Measurements from ENCODE around the gene HAAO. TPM values are rescaled to one million over a fixed set of nuclear protein-coding genes. Genes with fewer than 3 reads are reported as not detected.

HAAO gene
- total RNA-seq, 1 donor from 2014 or later = 2.3 TPM

DNA sequence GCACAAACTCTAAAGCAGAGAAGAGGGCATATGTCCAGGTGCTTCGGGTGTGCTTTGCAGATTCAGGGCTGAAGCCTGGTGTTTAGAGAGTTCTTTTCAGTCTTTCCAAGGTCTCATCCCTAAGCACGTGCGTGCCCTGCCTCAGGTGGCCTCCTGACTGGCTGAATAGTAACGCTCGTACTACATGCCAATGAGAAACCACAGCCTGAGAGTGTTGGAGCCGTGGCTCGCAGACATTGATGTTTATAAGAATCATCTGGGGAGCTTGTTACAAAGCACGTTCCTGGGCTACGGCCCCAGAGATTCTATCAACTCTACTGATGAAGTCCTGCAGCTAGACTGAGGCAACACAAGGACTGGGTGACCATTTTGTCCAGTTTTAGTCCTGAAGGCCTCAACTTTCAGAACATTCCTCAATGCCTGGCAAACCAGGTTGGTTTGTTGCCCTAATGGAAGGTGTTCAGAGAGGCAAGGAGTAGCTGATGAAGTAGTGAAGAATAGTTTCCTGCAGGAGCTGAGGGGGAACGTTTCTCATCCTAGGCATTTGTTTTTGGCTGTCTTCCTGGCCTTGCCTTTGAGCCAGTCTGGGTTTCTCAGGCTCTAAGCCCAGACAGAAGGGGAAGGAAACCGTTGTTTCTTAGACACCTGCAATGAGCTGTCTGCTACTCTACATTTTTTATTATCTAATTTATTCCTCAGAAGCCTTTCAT, 31.5 kb upstream of the HAAO start:
- intact Hi-C loops (cut with DNase I) = loop anchor here (10.0 kb wide), 1 partner anchor 661 kb away; no protein-coding TSS in a partner anchor
- ATAC-seq (ENCODE audit: poor library complexity) = no peak
- DNase-seq = no peak

GRCh38 chr2:42819160-42819559, 26.8 kb upstream of the HAAO start:
- ATAC-seq (ENCODE audit: poor library complexity) (no peak), DNase-seq (no peak)
- intact Hi-C loops (cut with DNase I) = no loop called here

- ATAC-seq (ENCODE audit: poor library complexity) (no peak), DNase-seq (no peak)
- intact Hi-C loops (cut with DNase I) = no loop called here
Observed at GRCh38 chr2:42815726-42816125, 23.3 kb upstream of the HAAO start.

DNA sequence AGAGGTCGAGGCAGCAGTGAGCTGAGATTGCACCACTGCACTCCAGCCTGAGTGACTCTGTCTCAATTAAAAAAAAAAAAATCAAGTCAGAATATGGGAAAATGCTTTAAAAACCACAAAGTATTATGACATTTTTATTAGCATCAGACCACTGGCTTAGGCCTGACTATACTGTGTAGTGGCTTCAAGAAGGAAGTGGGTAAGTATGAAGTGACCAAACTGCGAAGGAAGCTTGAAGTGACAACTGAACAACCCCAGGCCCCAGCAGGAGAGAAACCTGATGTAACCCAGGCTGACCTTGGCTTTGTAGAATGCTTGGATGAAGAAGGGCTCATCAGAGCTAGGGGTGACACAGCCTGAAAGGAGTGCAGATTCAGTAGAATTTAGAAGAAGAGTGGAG, 21.4 kb upstream of the HAAO start:
- ATAC-seq (ENCODE audit: poor library complexity) = no peak
- no peak for DNase-seq
- intact Hi-C loops (cut with DNase I) = no loop called here

- DNase-seq (no peak), ATAC-seq (ENCODE audit: poor library complexity) (no peak)
- intact Hi-C loops (cut with DNase I) = no loop called here
Observed at GRCh38 chr2:42812899-42813479, 20.6 kb upstream of the HAAO start.

GRCh38 chr2:42810971-42811811, 18.8 kb upstream of the HAAO start:
- peak; percentile 29 for ATAC-seq (ENCODE audit: poor library complexity)
- DNase-seq = peak; percentile 65
- intact Hi-C loops (cut with DNase I) = no loop called here

DNA sequence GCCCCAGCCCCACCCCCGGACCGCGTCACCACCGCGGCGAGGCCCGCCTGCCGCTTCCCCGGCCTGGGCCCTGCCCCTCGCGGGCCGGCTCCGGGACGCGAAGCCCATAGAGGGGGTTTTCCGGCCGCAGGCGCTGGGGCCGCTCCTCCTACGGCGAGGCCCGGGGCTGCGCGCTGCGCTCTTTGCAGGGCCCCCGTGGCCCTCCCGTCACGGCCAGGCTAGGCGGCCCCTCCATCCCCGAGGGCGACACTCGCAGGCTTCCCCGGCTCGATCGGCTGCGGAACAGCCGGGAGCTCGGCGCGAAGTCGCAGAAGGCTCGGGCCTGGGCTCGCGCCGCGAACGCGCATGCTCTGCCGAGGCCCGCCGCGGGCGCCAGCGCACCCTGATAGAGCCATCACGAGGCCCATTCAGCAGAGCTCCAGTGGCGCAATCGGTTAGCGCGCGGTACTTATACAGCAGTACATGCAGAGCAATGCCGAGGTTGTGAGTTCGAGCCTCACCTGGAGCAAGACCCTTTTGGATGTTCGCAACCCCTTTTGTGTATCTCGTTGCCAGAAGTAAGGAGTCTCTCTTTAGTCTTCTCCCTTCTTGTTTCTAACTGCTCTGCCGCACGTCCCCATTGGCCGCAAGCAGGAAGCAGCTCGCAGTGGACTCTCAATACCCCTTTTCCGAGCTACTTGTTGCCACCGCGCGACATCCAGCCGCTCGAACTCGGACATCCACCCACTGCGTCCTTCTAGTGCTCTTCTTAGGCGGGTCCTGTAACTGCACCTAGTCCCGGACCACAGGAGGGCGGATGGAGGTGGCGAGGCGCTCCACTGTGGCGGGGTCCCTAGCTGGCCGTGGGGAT, 18.0 kb upstream of the HAAO start:
- DNase-seq (peak; percentile 96), ATAC-seq (ENCODE audit: poor library complexity) (peak; percentile 91)
- intact Hi-C loops (cut with DNase I) = no loop called here

- DNase-seq (peak; percentile 93), ATAC-seq (ENCODE audit: poor library complexity) (peak; percentile 66)
- intact Hi-C loops (cut with DNase I) = no loop called here
Observed at GRCh38 chr2:42809819-42810120, 17.4 kb upstream of the HAAO start.

DNA sequence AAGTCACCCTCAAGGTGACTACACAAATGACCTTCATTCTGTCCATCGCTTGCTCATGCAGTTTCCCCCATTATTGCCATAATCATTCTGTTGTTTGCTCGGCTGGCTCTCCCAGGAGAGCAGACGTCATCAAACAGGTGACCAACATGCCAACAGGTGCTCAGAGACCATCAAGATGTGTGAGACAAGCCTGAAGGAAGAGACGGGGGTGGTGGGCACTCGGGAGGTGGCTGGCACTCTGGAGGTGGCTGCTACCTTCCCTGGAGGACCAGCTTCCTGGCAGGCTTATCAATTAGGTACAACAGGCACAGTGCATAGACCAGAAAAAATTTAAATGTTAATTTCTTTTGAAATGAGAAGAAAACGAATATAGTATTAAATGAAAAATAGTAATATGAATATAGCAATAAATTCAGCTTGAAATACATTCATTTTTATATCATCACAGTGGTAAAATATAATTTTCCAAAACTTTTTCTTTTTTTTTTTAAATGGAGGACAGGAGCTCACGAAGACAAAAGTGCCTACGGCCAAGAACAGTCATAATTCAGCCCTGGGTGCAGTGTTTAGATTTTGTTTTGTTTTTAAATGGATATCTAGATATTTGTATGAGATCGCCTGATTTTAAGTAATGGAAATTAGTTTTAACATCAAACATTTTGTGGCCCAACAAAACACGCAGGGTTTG, 16.9 kb upstream of the HAAO start:
- ATAC-seq (ENCODE audit: poor library complexity) = no peak
- no peak for DNase-seq

DNA sequence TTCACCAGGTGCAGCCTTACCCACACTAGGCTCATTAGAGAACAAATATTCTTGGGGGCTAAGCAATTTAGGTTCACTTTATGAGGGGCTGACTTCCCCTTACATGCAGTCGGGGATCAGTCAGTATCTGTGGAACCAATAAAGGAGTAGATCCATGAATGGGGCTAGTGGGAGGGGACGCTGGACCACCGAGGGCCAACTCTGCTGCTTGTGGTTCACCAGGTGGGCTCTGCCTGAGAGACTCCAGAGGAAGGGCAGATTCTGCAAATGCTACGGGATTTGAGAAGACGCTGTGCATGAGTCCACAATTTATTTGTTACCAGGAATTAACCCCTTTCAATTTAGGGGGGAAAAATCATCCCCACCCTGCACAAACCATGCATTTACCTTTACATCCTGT, 15.9 kb upstream of the HAAO start:
- DNase-seq = no peak
- intact Hi-C loops (cut with DNase I) = no loop called here
- ATAC-seq (ENCODE audit: poor library complexity) = no peak

More for the DNA sequence above, 16.9 kb upstream of the HAAO start:
- intact Hi-C loops (cut with DNase I) = no loop called here

GRCh38 chr2:42806786-42807185, 14.4 kb upstream of the HAAO start:
- DNase-seq (no peak), ATAC-seq (ENCODE audit: poor library complexity) (no peak)
- intact Hi-C loops (cut with DNase I) = no loop called here

GRCh38 chr2:42804891-42805290, 12.5 kb upstream of the HAAO start:
- intact Hi-C loops (cut with DNase I) = no loop called here
- DNase-seq (no peak), ATAC-seq (ENCODE audit: poor library complexity) (no peak)

DNA sequence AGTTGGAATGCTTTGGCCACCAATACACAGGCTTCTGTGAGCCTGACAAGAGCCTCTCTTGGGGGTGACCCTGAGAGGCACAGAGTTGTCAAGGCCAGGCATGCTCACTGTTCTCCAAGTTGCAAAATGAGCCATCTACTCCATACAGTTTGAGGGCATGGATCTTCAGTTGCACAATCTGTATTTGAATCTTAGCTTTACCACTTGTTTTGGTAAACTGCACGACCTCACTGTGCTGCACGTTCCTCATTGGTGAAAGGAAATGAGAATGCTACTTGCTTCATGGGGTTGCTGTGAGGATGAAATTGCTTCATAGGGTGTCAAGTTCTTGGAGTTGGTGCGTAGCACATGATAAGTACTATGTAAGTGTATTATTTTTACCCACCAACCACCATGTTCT, 12.0 kb upstream of the HAAO start:
- no peak for DNase-seq
- ATAC-seq (ENCODE audit: poor library complexity) = no peak
- intact Hi-C loops (cut with DNase I) = no loop called here

DNA sequence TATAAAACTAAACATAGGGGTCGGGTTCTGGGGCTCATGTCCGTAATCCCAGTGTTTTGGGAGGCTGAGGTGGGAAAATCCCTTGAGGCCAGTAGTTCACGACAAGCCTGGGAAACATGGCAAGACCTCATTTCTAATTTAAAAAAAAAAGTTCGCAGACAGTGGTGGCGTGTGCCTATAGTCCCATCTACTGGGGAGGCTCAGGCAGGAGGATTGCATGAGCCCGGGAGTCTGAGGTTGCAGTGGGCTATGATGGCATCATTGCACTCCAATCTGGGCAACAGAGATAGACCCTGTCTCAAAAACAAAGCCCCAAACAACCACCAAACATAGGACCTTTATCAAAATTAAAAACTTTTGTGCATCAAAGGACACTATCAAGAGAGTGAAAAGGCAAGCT, 9.8 kb upstream of the HAAO start:
- no peak for ATAC-seq (ENCODE audit: poor library complexity)
- intact Hi-C loops (cut with DNase I) = no loop called here

DNA sequence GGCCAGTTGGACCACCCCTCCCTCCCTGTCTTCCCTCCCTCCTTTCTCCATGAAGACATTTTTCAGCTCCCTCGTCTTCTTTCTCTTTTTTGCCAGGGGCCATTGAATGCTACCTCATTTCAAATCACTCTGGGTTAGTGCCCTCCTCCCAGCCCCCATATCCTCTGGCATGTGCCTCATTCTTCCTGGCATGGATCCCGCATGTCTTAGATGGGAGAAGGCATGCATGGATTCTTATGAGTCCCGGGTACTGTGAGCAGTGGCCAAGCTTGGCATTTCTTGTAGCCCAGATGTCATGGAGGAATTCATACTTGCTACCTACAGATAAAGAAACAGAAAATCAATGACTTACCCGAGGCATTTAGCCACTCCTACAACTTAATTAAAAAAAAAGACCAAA, 9.0 kb upstream of the HAAO start:
- no peak for DNase-seq
- intact Hi-C loops (cut with DNase I) = no loop called here
- no peak for ATAC-seq (ENCODE audit: poor library complexity)

More for the DNA sequence above, 9.8 kb upstream of the HAAO start:
- DNase-seq = no peak

DNA sequence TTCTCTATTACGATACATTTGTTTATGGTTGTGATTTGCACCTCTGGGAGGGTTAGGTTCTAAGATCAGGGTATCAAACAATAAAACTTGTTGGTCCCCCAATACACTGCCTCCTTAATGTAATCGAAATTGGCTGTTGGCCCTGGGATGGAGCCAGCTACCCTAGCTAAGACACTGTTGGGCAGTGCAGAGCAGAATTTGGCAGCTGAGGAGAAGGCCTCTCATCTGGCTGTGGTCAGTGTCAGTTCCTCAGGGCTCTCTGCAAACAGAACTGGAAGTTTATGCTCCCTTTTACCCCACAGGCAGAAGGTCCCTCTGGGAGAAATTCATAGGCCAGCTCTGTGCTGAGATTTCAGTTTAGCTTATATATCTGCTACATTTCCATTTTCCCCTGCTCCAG, 8.6 kb upstream of the HAAO start:
- DNase-seq = peak; percentile 42
- intact Hi-C loops (cut with DNase I) = no loop called here
- ATAC-seq (ENCODE audit: poor library complexity) = no peak

GRCh38 chr2:42800461-42800962, 8.1 kb upstream of the HAAO start:
- intact Hi-C loops (cut with DNase I) = no loop called here
- DNase-seq (no peak), ATAC-seq (ENCODE audit: poor library complexity) (no peak)

GRCh38 chr2:42799881-42800280, 7.5 kb upstream of the HAAO start:
- no peak for DNase-seq
- no peak for ATAC-seq (ENCODE audit: poor library complexity)
- intact Hi-C loops (cut with DNase I) = no loop called here
